Parathyroid adenoma (tissue), 2 donors: ENCODE measurements around the gene CNTNAP4.

ENCODE experiments used
- H2AFZ ChIP-seq: fragments of 300-600 bp; sonication (generic); one replicate; pipeline ENCODE4 v1.7.0; 2017; ENCODE audit warnings: antibody characterized with exemption, mild to moderate bottlenecking
- H3K27ac ChIP-seq: fragments of 300-600 bp; sonication (generic); one replicate; pipeline ENCODE4 v1.7.0; 2017
- H3K27me3 ChIP-seq: fragments of 300-600 bp; sonication (generic); one replicate; pipeline ENCODE4 v1.7.0; 2017; ENCODE audit warnings: low read length; ENCODE audit not compliant: control insufficient read depth, insufficient read depth
- H3K36me3 ChIP-seq: fragments of 300-600 bp; sonication (generic); one replicate; pipeline ENCODE4 v1.7.0; 2017; ENCODE audit warnings: low read length; ENCODE audit not compliant: control insufficient read depth, insufficient read depth
- H3K4me1 ChIP-seq: fragments of 300-600 bp; sonication (generic); one replicate; pipeline ENCODE4 v1.7.0; 2017; ENCODE audit warnings: control low read depth
- H3K4me2 ChIP-seq: fragments of 300-600 bp; sonication (generic); one replicate; pipeline ENCODE4 v1.7.0; 2017; ENCODE audit warnings: low read length
- H3K4me3 ChIP-seq: fragments of 300-600 bp; sonication (generic); one replicate; pipeline ENCODE4 v1.7.0; 2017; ENCODE audit warnings: low read depth, low read length
- H3K79me2 ChIP-seq: fragments of 300-600 bp; sonication (generic); one replicate; pipeline ENCODE4 v1.7.0; 2017; ENCODE audit warnings: control low read depth
- H3K9ac ChIP-seq: fragments of 300-600 bp; sonication (generic); one replicate; pipeline ENCODE4 v1.7.0; 2017; ENCODE audit warnings: mild to moderate bottlenecking
- H3K9me3 ChIP-seq: fragments of 300-600 bp; sonication (generic); one replicate; pipeline ENCODE4 v1.7.0; 2017; ENCODE audit warnings: low read length; ENCODE audit not compliant: control insufficient read depth
- TF ChIP-seq, protein P1 (sequence below): fragments of 300-600 bp; sonication (generic); IDR thresholded peaks from one replicate; pipeline ENCODE4 v1.7.0; 2017; ENCODE audit warnings: antibody characterized with exemption, mild to moderate bottlenecking
- donor health status: primary hyperparathyroidism.

CNTNAP4 gene

DNA sequence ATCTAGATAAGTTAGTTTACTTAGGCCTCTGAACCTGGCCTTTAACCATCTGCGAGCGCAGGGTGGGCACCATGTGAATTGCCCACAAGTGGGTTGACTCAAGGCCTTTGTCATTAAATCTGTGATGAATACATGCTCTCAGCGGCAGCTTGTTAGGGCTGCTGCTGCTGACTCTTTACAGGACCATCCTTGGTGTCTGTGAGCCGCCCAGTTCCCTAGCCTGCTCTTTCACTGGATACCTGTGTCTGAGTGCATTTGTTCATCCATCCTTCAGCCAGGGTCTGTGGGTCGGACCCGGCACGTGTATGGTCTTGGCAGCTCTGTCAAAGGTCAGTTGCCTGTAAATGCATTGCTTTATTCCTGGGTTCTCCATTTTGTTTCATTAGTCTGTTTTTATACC lies 321.3 kb downstream of the CNTNAP4 start:
- H3K27me3 ChIP-seq: no peaks in the 10 kb centered on the region
- H3K9ac ChIP-seq: no peak overlapping the region
- H3K27ac ChIP-seq: no peak overlapping the region
- H3K79me2 ChIP-seq: no peaks in the 10 kb centered on the region
- no peaks in the 10 kb centered on the region for H3K4me1 ChIP-seq
- H3K4me3 ChIP-seq: no peak overlapping the region
- no peak overlapping the region for H2AFZ ChIP-seq
- H3K36me3 ChIP-seq: no peaks in the 10 kb centered on the region
- no peak overlapping the region for H3K4me2 ChIP-seq
- no peaks in the 10 kb centered on the region for H3K9me3 ChIP-seq
- TF ChIP-seq, protein P1, sequence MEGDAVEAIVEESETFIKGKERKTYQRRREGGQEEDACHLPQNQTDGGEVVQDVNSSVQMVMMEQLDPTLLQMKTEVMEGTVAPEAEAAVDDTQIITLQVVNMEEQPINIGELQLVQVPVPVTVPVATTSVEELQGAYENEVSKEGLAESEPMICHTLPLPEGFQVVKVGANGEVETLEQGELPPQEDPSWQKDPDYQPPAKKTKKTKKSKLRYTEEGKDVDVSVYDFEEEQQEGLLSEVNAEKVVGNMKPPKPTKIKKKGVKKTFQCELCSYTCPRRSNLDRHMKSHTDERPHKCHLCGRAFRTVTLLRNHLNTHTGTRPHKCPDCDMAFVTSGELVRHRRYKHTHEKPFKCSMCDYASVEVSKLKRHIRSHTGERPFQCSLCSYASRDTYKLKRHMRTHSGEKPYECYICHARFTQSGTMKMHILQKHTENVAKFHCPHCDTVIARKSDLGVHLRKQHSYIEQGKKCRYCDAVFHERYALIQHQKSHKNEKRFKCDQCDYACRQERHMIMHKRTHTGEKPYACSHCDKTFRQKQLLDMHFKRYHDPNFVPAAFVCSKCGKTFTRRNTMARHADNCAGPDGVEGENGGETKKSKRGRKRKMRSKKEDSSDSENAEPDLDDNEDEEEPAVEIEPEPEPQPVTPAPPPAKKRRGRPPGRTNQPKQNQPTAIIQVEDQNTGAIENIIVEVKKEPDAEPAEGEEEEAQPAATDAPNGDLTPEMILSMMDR: no peak

DNA sequence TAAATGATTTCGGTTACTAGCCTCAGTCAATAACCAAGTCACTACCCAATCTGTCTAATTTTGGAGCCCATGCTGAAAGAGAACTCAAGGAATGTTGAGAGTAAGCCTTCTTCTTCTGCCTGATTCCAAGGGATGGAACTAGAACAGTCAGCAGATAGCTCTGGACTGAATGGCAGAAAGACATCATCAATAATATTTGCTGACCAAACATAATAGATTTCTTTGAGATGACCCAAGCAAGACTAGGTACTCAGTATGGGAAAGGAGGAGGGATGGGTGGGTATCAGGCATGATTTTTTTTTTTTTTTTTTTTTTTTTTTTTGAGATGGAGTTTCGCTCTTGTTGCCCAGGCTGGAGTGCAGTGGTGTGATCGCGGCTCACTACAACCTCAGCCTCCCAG lies 330.1 kb downstream of the CNTNAP4 start:
- H3K9ac ChIP-seq: no peak overlapping the region
- H3K27me3 ChIP-seq: no peaks in the 10 kb centered on the region
- H3K4me1 ChIP-seq: peaks cover 2% of the 10 kb centered on the region
- TF ChIP-seq, protein P1: no peak
- H3K4me3 ChIP-seq: no peak overlapping the region
- H3K4me2 ChIP-seq: no peak overlapping the region
- no peak overlapping the region for H3K27ac ChIP-seq
- H3K9me3 ChIP-seq: no peaks in the 10 kb centered on the region
- no peaks in the 10 kb centered on the region for H3K36me3 ChIP-seq
- H3K79me2 ChIP-seq: no peaks in the 10 kb centered on the region
- H2AFZ ChIP-seq: no peak overlapping the region
